Bronchial epithelial cell (primary cell): ENCODE measurements around the gene ADGRG3. TPM values are rescaled to one million over a fixed set of nuclear protein-coding genes. Genes with fewer than 3 reads are reported as not detected.

ENCODE experiments used
- DNase-seq: peaks from one replicate; pipeline ENCODE4 v3.0.0-alpha.2; 2010; ENCODE audit warnings: low read depth
- FAIRE-seq: peaks from 2 replicates; lab custom pipeline; 2011; peaks lifted over from hg19 to GRCh38; lab: Jason Lieb, UNC
- H3K27me3 ChIP-seq: 2 replicates; pipeline ENCODE4 v1.5.1; 2011; ENCODE audit warnings: low read length; ENCODE audit not compliant: control insufficient read depth, insufficient read depth
- H3K36me3 ChIP-seq: 2 replicates; pipeline ENCODE4 v1.5.1; 2011; ENCODE audit warnings: low read length; ENCODE audit not compliant: control insufficient read depth, insufficient read depth
- H3K4me3 ChIP-seq: 2 replicates; pipeline ENCODE4 v1.5.1; 2011; ENCODE audit warnings: mild to moderate bottlenecking, low read depth, low read length, control low read depth
- total RNA-seq: library from RNA; depleted of rRNA; stranded (reverse); fragments of >200 nt; gene quantifications from 2 replicates; pipeline ENCODE4 v1.2.1, GENCODE V29; 2014
- TF ChIP-seq, protein P1 (sequence below): IDR thresholded peaks from 2 replicates; pipeline ENCODE4 v1.5.1; 2011; ENCODE audit warnings: mild to moderate bottlenecking, moderate library complexity, low read length, control low read depth, inconsistent platforms; ENCODE audit not compliant: insufficient read depth, severe bottlenecking

ADGRG3 gene
- total RNA-seq, 1 donor from 2014 or later = not detected

DNA sequence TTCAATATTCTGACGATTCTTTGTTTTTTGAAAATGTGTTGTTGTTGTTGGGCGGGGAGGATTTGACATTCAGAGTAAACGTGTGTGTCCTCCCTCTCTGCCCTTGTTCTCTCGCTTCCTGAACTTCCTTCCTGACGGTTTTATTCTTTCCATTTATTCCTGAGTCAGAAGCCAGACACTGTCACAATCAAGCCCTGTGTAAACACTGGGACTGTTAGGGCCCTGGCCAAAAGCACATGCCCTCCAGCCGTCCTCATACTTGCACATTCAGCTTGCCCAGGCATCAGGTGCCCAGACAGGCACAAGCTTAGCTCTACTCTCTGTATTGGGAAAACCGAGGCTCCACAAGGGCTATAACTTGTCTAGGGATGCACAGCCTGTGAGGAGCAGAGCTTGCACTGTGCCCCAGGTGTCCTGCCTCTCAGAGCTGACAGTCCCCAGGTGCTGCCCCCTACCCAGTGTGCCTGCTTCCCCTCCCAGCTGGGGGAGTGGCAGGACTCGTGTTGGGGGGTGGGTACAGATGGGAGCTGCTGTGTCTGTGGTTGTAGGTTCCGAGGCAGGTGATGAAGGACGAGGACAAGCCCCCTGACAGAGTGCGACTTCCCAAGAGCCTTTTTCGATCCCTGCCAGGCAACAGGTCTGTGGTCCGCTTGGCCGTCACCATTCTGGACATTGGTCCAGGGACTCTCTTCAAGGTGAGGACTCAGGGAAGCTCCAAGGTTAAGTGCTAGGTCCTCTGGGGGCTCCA, 9.7 kb downstream of the ADGRG3 start:
- Histone ChIP-seq H3K27me3 (peaks cover 16% of the 10 kb centered on the region), H3K36me3 (no peaks in the 10 kb centered on the region), H3K4me3 (no peak overlapping the region)
- FAIRE-seq (no peak), DNase-seq (peak; percentile 53)
- TF ChIP-seq, protein P1, sequence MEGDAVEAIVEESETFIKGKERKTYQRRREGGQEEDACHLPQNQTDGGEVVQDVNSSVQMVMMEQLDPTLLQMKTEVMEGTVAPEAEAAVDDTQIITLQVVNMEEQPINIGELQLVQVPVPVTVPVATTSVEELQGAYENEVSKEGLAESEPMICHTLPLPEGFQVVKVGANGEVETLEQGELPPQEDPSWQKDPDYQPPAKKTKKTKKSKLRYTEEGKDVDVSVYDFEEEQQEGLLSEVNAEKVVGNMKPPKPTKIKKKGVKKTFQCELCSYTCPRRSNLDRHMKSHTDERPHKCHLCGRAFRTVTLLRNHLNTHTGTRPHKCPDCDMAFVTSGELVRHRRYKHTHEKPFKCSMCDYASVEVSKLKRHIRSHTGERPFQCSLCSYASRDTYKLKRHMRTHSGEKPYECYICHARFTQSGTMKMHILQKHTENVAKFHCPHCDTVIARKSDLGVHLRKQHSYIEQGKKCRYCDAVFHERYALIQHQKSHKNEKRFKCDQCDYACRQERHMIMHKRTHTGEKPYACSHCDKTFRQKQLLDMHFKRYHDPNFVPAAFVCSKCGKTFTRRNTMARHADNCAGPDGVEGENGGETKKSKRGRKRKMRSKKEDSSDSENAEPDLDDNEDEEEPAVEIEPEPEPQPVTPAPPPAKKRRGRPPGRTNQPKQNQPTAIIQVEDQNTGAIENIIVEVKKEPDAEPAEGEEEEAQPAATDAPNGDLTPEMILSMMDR = no peak

DNA sequence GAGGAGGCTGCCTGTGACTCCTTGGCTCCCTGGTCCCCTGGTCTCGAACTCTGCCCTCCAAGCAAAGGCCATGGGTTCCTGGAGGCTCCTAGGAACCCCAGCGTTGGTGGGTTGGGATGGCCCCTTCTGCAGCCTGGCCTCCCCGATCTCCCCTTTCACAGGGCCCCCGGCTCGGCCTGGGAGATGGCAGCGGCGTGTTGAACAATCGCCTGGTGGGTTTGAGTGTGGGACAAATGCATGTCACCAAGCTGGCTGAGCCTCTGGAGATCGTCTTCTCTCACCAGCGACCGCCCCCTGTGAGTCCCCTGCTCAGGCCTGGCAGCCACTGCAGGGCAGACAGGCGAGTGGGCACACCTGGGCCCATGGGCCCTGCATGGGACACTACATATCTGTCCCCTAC, 10.9 kb downstream of the ADGRG3 start:
- no peak for FAIRE-seq
- TF ChIP-seq, protein P1 = no peak
- no peak for DNase-seq

DNA sequence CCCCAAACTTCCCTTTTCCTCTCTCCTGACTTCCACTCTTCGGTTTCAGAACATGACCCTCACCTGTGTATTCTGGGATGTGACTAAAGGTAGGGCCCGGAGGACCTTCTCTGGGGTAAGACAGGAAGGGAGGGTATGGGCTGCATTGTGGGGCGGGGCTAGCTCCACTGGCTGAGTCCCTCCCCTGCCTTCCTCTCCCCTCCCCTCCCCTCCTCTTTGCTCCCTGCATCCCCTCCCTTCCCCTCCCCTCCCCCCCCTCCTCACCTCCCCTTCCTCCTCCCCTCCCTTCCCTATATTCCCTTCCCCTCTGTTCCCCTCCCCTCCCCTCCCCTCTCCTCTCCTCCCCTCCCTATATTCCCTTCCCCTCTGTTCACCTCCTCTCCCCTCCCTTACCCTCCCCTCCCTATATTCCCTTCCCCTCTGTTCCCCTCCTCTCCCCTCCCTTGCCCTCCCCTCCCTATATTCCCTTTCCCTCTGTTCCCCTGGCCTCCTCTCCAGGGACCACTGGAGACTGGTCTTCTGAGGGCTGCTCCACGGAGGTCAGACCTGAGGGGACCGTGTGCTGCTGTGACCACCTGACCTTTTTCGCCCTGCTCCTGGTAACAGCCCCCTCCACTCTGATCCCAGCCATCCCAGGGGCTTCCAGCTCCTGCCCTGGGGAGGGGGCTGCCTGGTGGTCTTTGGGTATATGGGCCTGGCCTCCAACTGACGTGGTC, 11.8 kb downstream of the ADGRG3 start:
- no peak for FAIRE-seq
- Histone ChIP-seq H3K36me3 (no peaks in the 10 kb centered on the region), H3K4me3 (no peak overlapping the region), H3K27me3 (peaks cover 6% of the 10 kb centered on the region)
- TF ChIP-seq, protein P1 = no peak
- DNase-seq = no peak

More for the DNA sequence above, 10.9 kb downstream of the ADGRG3 start:
- Histone ChIP-seq H3K4me3 (no peak overlapping the region), H3K27me3 (peaks cover 8% of the 10 kb centered on the region), H3K36me3 (no peaks in the 10 kb centered on the region)

DNA sequence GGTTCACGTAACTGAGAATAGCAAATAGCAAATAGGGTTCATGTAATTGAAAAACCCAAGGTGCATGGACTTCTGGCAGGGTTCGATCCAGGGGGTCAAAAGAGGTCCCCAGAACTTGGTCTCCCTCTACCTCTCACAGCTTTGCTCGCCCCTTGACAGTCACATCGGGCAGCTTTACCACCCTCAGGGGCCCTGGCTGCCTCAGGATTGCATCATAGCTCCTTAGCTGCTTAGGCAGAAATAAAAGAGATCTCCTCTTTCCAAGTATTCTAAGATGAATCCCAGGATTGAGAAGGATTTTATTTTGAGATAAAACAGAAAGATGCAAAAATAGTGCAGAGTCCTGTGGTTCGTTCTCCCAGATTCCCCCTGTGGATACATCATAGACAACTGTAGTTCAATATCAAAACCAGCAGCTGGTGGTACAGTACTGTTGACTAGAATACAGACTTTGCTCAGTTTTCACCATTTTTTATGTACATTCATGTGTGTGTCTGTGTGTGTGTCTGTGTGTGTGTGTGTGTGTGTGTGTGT, 12.8 kb downstream of the ADGRG3 start:
- TF ChIP-seq, protein P1 = no peak
- no peak overlapping the region for H3K4me3 ChIP-seq
- H3K36me3 ChIP-seq = no peaks in the 10 kb centered on the region
- FAIRE-seq = no peak
- no peak for DNase-seq
- H3K27me3 ChIP-seq = peaks cover 6% of the 10 kb centered on the region

DNA sequence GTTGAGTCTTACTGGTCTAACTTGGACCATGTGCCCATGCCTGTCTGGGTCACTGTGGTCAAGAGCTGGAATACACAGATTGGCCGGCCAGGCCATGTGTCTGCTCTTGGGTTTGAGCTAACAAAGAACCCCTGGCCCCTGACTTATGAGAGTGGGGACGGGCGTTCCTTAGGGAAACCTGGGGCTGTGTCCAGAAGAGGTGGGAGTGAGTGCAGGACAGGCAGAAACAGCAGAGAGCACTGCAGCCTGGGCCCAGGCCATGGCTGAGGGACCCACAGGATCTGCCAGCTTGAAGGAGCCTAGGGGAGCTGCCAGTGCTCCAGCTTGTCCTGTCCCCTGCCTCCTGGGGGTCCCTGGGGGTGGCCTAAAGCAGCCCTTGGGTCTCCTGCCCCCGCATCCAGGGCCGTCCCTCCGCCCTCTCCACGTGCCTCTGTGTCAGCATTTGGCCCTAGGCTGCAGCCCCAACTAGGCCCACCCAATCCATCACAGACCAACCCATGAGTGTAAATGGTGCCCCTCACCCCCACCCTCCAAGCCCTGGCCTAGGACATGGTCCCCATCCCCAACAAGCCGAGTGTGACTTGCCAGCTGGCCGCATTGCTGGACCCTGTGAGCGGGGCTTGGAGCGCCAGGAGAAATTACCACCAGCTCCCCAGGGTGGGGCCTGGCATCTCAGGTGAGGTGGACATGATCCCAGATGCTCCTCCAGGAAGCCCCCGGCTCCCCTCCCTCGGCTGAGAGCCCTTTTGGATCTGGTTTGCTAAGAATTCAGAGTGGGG, 14.0 kb downstream of the ADGRG3 start:
- FAIRE-seq (no peak), DNase-seq (no peak)
- Histone ChIP-seq H3K27me3 (peaks cover 6% of the 10 kb centered on the region), H3K36me3 (no peaks in the 10 kb centered on the region), H3K4me3 (no peak overlapping the region)
- TF ChIP-seq, protein P1 = no peak
